Parathyroid adenoma (tissue), 2 donors: Measurements from ENCODE around the gene CMBL.
A peak's percentile ranks its signal among the peaks of the same experiment; 100 is the strongest.
"Not testable (repeated sequence)": the region's sequence is repeated elsewhere in the genome, so short reads cannot be mapped to it uniquely, and the experiment has no call there.

Source experiments
- H2AFZ ChIP-seq: fragments of 300-600 bp; sonication (generic); one replicate; pipeline ENCODE4 v1.7.0; 2017; ENCODE audit warnings: antibody characterized with exemption, mild to moderate bottlenecking
- H3K27ac ChIP-seq: fragments of 300-600 bp; sonication (generic); one replicate; pipeline ENCODE4 v1.7.0; 2017
- H3K27me3 ChIP-seq: fragments of 300-600 bp; sonication (generic); one replicate; pipeline ENCODE4 v1.7.0; 2017; ENCODE audit warnings: low read length; ENCODE audit not compliant: control insufficient read depth, insufficient read depth
- H3K36me3 ChIP-seq: fragments of 300-600 bp; sonication (generic); one replicate; pipeline ENCODE4 v1.7.0; 2017; ENCODE audit warnings: low read length; ENCODE audit not compliant: control insufficient read depth, insufficient read depth
- H3K4me1 ChIP-seq: fragments of 300-600 bp; sonication (generic); one replicate; pipeline ENCODE4 v1.7.0; 2017; ENCODE audit warnings: control low read depth
- H3K4me2 ChIP-seq: fragments of 300-600 bp; sonication (generic); one replicate; pipeline ENCODE4 v1.7.0; 2017; ENCODE audit warnings: low read length
- H3K4me3 ChIP-seq: fragments of 300-600 bp; sonication (generic); one replicate; pipeline ENCODE4 v1.7.0; 2017; ENCODE audit warnings: low read depth, low read length
- H3K79me2 ChIP-seq: fragments of 300-600 bp; sonication (generic); one replicate; pipeline ENCODE4 v1.7.0; 2017; ENCODE audit warnings: control low read depth
- H3K9ac ChIP-seq: fragments of 300-600 bp; sonication (generic); one replicate; pipeline ENCODE4 v1.7.0; 2017; ENCODE audit warnings: mild to moderate bottlenecking
- H3K9me3 ChIP-seq: fragments of 300-600 bp; sonication (generic); one replicate; pipeline ENCODE4 v1.7.0; 2017; ENCODE audit warnings: low read length; ENCODE audit not compliant: control insufficient read depth
- TF ChIP-seq, protein P1 (sequence below): fragments of 300-600 bp; sonication (generic); IDR thresholded peaks from one replicate; pipeline ENCODE4 v1.7.0; 2017; ENCODE audit warnings: antibody characterized with exemption, mild to moderate bottlenecking
- donor health status: primary hyperparathyroidism.

The CMBL gene

DNA sequence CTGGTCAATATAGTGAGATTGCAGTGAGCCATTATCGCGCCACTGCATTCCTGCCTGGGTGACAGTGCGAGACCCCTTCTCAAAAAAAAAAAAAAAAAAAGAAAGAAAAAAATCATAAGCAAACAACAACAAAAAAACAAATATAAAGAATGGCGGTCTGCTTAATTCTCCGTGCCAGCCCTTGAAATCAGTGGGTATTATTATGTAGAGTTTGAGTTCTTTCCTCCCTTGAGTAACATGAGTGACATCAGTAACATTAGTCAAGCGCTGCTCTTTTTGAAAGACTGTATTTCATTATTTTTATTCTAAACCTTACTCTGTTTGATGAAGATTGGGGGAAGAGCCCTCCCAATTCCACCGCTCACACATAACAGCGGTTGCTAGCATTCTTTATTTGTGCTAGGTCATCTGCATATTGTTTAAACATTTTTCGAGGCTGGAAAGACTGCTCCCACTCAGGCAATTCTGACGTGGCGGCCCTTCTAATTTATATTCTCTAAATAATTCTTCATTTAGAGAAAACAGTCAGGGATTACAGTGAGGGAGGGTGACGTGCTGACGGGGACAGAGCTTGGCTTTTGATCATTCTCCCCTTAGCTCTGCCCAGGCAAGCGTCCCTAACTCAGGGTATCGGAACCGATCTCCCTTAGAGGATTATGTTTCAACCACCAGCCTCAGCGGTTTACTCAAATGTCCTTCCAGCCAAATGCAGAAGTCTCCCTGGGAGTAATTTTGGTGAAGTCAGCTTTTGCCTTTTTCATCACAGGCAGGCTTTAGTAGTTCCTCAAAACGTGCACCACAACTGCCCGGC is 44.9 kb upstream of the CMBL start:
- H3K79me2 ChIP-seq, result peaks cover 27% of the 10 kb centered on the region
- H3K9ac ChIP-seq, result peak overlapping the region; percentile 51
- H2AFZ ChIP-seq, result peak overlapping the region; percentile 88
- TF ChIP-seq, protein P1, sequence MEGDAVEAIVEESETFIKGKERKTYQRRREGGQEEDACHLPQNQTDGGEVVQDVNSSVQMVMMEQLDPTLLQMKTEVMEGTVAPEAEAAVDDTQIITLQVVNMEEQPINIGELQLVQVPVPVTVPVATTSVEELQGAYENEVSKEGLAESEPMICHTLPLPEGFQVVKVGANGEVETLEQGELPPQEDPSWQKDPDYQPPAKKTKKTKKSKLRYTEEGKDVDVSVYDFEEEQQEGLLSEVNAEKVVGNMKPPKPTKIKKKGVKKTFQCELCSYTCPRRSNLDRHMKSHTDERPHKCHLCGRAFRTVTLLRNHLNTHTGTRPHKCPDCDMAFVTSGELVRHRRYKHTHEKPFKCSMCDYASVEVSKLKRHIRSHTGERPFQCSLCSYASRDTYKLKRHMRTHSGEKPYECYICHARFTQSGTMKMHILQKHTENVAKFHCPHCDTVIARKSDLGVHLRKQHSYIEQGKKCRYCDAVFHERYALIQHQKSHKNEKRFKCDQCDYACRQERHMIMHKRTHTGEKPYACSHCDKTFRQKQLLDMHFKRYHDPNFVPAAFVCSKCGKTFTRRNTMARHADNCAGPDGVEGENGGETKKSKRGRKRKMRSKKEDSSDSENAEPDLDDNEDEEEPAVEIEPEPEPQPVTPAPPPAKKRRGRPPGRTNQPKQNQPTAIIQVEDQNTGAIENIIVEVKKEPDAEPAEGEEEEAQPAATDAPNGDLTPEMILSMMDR, result no peak
- H3K4me1 ChIP-seq, result peaks cover 14% of the 10 kb centered on the region
- H3K36me3 ChIP-seq, result no peaks in the 10 kb centered on the region
- H3K4me2 ChIP-seq, result peak overlapping the region; percentile 82
- no peaks in the 10 kb centered on the region for H3K27me3 ChIP-seq
- H3K27ac ChIP-seq, result peak overlapping the region; percentile 96
- H3K4me3 ChIP-seq, result peak overlapping the region; percentile 85
- no peaks in the 10 kb centered on the region for H3K9me3 ChIP-seq

DNA sequence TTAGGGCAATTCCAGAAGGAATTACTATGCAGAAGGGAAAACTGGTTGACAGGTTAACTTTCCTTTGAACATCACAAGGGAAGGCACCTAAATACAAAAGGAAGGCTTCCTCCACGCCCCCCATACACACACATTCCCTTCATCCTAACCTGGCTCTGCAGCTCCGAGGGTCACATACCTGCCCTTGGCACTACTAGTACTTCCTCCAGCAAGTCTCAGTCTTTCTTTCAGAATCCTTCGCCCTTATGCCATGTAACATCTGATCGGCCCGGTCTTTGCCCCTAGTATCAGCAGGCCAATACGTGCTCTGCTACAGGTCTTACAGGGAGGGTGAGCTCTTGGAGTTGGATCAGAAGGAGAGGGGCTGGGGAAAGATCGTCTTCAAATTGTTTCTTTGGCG is 44.2 kb upstream of the CMBL start:
- H3K4me1 ChIP-seq, result peaks cover 11% of the 10 kb centered on the region

DNA sequence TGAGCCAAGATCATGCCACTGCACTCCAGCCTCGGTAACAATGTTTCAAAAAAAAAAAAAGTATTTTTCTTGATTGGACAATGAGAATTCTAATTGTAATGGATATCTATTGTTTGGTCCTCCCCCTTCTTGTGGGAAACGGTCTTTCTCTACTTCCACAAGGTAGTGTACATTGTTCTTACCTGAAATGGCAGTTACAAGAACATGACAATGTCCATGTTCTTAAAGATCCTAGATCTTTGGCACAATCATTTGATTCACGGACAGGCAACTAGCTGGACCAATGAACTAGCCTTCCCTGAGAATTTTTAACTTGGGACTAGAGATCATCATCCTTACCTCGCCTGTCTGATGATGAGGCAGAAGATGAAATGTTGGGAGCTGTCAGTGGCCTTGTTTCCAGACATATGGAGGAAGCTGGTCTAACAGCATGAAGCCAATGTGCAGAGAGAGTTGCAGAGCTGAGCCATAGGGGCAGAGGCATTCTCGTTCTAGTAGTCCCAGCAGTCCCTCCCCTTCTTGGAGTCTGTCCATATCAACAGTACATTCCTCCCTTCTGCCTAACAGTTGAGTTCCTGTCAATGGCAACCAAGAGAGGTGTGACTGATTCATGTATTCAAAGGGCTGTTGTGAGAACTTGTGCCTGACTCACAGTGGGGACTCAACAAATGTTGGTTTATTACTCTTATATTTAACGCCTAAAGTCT is 43.6 kb upstream of the CMBL start:
- no peaks in the 10 kb centered on the region for H3K36me3 ChIP-seq
- no peak overlapping the region for H3K4me2 ChIP-seq
- H3K9ac ChIP-seq, result no peak overlapping the region
- H3K4me3 ChIP-seq, result no peak overlapping the region
- TF ChIP-seq, protein P1, result no peak
- H3K79me2 ChIP-seq, result peaks cover 17% of the 10 kb centered on the region
- no peaks in the 10 kb centered on the region for H3K9me3 ChIP-seq
- H2AFZ ChIP-seq, result peak overlapping the region; percentile 5
- H3K27me3 ChIP-seq, result no peaks in the 10 kb centered on the region
- peaks cover 11% of the 10 kb centered on the region for H3K4me1 ChIP-seq
- H3K27ac ChIP-seq, result peak overlapping the region; percentile 96

More for the DNA sequence above, 44.2 kb upstream of the CMBL start:
- Histone ChIP-seq H3K4me2 (no peak overlapping the region), H3K9ac (no peak overlapping the region), H3K79me2 (peaks cover 23% of the 10 kb centered on the region), H2AFZ (peak overlapping the region; percentile 5), H3K4me3 (no peak overlapping the region), H3K9me3 (no peaks in the 10 kb centered on the region), H3K27me3 (no peaks in the 10 kb centered on the region), H3K36me3 (no peaks in the 10 kb centered on the region), H3K27ac (peak overlapping the region; percentile 96)
- TF ChIP-seq, protein P1, result no peak

DNA sequence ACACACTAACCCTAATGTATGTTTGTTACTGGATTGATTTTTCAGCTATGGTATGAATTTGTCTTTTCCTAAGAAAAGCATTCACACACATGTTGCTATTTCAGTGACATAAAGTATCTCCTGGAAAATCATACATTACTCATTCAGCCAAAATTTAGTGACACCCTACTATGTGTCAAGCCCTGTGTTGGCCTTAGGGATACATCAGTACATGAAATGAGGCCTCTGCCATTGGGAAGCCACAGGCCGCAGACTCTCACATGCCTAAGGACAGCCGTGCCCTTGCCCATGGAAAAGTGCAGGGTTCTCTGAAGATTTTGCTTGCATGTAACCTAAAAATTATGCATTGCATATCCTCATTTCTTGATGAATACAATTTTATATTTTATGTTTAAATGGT is 40.6 kb upstream of the CMBL start:
- Histone ChIP-seq H2AFZ (no peak overlapping the region), H3K27me3 (no peaks in the 10 kb centered on the region), H3K4me1 (peaks cover 6% of the 10 kb centered on the region), H3K79me2 (no peaks in the 10 kb centered on the region), H3K4me3 (no peak overlapping the region), H3K9ac (no peak overlapping the region), H3K27ac (no peak overlapping the region), H3K9me3 (no peaks in the 10 kb centered on the region), H3K4me2 (no peak overlapping the region), H3K36me3 (no peaks in the 10 kb centered on the region)
- TF ChIP-seq, protein P1, result no peak

DNA sequence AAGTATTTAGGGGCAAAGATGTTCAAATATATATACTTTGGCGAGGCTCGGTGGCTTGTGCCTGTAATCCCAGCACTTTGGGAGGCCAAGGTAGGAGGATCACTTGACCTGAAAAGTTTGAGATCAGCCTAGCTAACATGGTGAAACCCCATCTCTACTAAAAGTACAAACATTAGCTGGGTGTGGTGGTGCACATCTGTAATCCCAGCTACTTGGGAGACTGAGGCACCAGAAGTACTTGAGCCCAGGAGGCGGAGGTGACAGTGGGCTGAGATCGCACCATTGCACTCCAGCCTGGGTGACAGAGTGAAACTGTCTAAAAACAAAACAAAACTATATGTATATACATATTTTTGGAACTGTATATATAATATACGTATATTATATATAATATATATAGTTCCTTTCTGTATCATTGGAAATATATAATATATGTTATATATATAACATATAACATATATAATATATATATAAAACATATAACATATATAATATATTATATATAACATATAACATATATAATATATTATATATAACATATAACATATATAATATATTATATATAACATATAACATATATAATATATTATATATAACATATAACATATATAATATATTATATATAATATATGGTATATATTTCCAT is 36.9 kb upstream of the CMBL start:
- not testable (repeated sequence) for H3K27ac ChIP-seq, H3K79me2 ChIP-seq, H3K9ac ChIP-seq, H3K9me3 ChIP-seq, H3K4me2 ChIP-seq, H3K4me1 ChIP-seq, H3K4me3 ChIP-seq, H3K27me3 ChIP-seq, H2AFZ ChIP-seq, H3K36me3 ChIP-seq
